SK-N-SH (cell line): ENCODE data around the gene IGSF9.

Experiments
- CTCF ChIP-seq: fragments of 200-600 bp; sonication (generic); IDR thresholded peaks from 2 replicates; pipeline ENCODE4 v1.6.1; 2017; ENCODE audit warnings: antibody characterized with exemption, mild to moderate bottlenecking, moderate library complexity
- NFIC ChIP-seq: IDR thresholded peaks from 2 replicates; pipeline ENCODE4 v1.4.0; 2012; ENCODE audit warnings: borderline replicate concordance
- RAD21 ChIP-seq: IDR thresholded peaks from 2 replicates; pipeline ENCODE4 v1.6.1; 2012; ENCODE audit warnings: mild to moderate bottlenecking, low read length
- TF ChIP-seq, protein P1 (sequence below): IDR thresholded peaks from 2 replicates; pipeline ENCODE4 v1.4.0; 2012; ENCODE audit warnings: low read depth, borderline replicate concordance

DNA sequence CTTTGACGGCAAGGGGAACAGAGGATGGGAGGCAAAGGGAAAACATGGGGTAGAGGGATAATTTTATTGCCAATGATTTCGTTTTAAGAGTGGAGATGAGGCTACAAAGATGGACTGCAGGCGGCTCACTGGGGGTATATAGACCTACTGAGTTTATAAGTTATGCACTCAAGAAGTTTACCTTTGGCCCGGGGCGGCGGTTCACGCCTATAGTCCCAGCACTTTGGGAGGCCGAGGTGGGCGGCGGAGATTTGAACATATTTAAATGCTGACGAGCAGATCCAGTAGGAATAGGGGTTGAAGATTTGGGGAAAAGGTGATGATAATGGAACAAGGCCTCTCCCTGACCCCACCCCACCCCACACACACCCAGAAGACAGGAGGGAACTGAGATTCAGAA lies 16.8 kb upstream of the IGSF9 start:
- TF ChIP-seq CTCF (no peak), RAD21 (no peak), NFIC (no peak)
- TF ChIP-seq, protein P1, sequence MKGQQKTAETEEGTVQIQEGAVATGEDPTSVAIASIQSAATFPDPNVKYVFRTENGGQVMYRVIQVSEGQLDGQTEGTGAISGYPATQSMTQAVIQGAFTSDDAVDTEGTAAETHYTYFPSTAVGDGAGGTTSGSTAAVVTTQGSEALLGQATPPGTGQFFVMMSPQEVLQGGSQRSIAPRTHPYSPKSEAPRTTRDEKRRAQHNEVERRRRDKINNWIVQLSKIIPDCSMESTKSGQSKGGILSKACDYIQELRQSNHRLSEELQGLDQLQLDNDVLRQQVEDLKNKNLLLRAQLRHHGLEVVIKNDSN = no peak
